IPS-15b (cell line): ENCODE results near the gene PLEKHA6.

Source experiments
- H3K27me3 ChIP-seq: one replicate; pipeline ENCODE4 v1.6.1; 2013; ENCODE audit warnings: low read length; ENCODE audit not compliant: control insufficient read depth, insufficient read depth
- H3K36me3 ChIP-seq: one replicate; pipeline ENCODE4 v1.6.1; 2013; ENCODE audit warnings: low read length; ENCODE audit not compliant: control insufficient read depth, insufficient read depth
- H3K4me1 ChIP-seq: one replicate; pipeline ENCODE4 v1.6.1; 2013; ENCODE audit warnings: mild to moderate bottlenecking, low read length; ENCODE audit not compliant: control insufficient read depth, insufficient read depth
- H3K4me3 ChIP-seq: one replicate; pipeline ENCODE4 v1.5.1; 2013; ENCODE audit warnings: low read depth, low read length
- H3K9ac ChIP-seq: one replicate; pipeline ENCODE4 v1.6.1; 2013; ENCODE audit warnings: low read depth, mild to moderate bottlenecking, low read length
- H3K9me3 ChIP-seq: one replicate; pipeline ENCODE4 v1.6.1; 2013; ENCODE audit warnings: mild to moderate bottlenecking, low read length; ENCODE audit not compliant: control insufficient read depth, insufficient read depth

The PLEKHA6 gene

DNA sequence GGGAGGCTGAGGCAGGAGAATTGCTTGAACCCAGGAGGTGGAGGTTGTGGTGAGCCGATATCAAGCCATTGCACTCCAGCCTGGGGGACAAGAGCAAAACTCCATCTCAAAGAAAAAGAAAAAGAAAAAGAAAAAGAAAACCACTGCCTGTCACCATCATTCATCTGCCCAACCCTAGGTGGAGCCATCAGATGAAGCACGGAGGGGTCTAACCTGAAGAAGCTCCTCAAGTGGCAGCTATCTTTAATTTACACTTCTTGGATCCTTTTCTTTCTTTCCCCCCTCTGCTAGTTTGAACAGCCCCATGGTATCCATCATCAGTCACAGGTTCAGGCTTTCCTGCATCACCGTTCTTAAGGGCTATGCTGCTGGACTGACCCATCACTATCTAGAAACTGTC, 57.0 kb downstream of the PLEKHA6 start:
- Histone ChIP-seq H3K27me3 (peaks cover 15% of the 10 kb centered on the region), H3K4me1 (peaks cover 44% of the 10 kb centered on the region), H3K9ac (no peak overlapping the region), H3K9me3 (no peaks in the 10 kb centered on the region), H3K4me3 (no peak overlapping the region), H3K36me3 (no peaks in the 10 kb centered on the region)

DNA sequence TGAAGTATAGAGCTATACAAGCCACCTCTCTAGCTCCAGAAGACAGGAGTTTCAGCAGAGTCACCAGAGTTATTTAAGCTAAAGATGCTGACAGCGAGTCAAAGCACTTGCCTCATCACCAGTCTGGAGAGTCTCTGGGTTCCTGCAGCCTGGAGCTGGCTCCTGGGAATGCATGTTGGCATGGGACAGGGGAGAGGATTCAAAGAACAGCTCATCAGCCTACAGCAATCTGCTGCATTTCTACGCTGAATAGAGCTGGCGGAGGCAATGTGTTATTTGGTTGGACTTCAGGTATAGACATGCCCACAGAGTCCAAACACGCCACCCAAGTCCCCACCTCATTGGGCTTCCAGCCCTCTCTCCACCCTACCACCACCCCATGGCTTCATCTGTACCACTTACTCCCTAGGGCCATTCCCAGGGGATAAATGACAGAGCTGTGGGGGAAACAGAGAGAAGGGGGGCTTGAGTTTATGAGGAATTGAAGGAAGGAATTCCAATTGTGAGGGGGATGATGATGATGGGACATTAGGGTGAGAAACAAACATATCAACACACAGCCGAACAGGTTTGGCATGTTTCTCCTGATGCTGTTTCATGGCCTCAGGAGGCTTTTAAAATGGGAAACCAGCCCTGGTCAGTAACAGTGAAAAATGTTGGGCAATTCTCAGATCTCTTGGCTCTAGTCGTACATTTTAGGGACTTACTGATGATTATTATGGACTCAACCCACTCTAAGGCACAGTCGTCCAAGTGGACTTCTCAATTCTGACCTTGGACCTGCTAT, 58.4 kb downstream of the PLEKHA6 start:
- Histone ChIP-seq H3K9ac (no peak overlapping the region), H3K9me3 (no peaks in the 10 kb centered on the region), H3K4me3 (no peak overlapping the region), H3K4me1 (peaks cover 31% of the 10 kb centered on the region), H3K36me3 (no peaks in the 10 kb centered on the region), H3K27me3 (peaks cover 6% of the 10 kb centered on the region)

DNA sequence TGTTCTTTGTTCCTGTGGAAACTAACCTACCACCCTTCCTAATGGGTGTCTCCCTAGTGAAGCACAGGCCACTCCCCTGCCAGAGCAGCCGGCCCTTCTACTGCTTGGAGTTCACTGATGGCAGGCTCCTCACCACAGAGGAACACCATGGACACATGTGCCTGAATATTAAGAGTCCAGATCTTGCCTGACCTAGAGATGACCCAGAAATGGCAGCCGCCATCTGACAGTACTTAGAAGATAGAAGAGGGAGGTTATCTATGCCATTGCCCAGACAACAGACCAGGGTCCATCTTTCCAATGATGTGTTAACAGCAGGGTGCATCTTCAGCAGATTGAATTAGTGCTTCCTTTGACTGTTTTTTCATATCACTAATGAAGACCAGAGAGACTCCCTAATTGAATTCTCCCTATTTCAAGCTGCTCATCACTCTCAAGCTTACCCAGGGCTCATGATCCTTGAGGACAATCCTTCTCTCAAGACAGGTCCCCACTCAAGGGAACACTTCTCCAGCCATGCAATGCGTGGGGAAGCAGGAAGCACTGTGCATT, 59.8 kb downstream of the PLEKHA6 start:
- H3K4me3 ChIP-seq, result no peak overlapping the region
- H3K9me3 ChIP-seq, result no peaks in the 10 kb centered on the region
- no peaks in the 10 kb centered on the region for H3K36me3 ChIP-seq
- peaks cover 18% of the 10 kb centered on the region for H3K4me1 ChIP-seq
- H3K27me3 ChIP-seq, result peaks cover 6% of the 10 kb centered on the region
- no peak overlapping the region for H3K9ac ChIP-seq

DNA sequence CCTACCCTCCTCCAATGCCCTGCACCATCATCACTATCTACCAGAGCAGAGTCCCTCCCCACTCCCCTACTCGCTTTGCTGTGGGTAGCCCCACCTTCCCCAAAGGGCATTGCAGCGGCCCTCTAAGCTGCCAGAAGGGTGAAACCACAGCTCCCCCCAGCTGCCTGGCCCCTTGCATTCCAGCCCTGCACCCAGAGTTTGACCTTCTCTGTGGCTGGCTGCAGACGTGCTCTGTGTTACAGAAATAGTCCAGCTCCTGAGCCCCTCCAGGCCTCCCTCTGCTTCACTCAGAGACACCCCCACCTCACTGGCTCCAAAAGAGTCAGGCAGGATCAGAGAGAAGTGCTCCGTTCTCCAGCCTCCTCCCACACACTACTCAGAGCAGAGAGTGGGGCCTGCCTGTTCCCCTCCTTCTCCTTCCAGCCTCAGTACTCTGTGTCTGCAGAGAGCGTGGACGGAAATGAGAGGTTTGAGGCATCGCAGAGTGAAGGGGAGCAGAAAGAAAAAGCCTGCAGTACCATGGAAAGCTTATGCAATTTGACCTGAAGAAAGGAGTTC, 63.2 kb downstream of the PLEKHA6 start:
- Histone ChIP-seq H3K36me3 (no peaks in the 10 kb centered on the region), H3K4me3 (no peak overlapping the region), H3K9ac (no peak overlapping the region), H3K27me3 (peaks cover 2% of the 10 kb centered on the region), H3K9me3 (no peaks in the 10 kb centered on the region), H3K4me1 (no peaks in the 10 kb centered on the region)

- H3K9me3 ChIP-seq, result no peaks in the 10 kb centered on the region
- no peaks in the 10 kb centered on the region for H3K27me3 ChIP-seq
- H3K4me1 ChIP-seq, result no peaks in the 10 kb centered on the region
- no peak overlapping the region for H3K9ac ChIP-seq
- H3K36me3 ChIP-seq, result no peaks in the 10 kb centered on the region
- no peak overlapping the region for H3K4me3 ChIP-seq
These were observed 64.1 kb downstream of the PLEKHA6 start for GRCh38 chr1:204295671-204296070.

- Histone ChIP-seq H3K36me3 (no peaks in the 10 kb centered on the region), H3K27me3 (no peaks in the 10 kb centered on the region), H3K9me3 (no peaks in the 10 kb centered on the region), H3K4me3 (no peak overlapping the region), H3K4me1 (no peaks in the 10 kb centered on the region), H3K9ac (no peak overlapping the region)
These were observed 65.4 kb downstream of the PLEKHA6 start for GRCh38 chr1:204294357-204294756.

GRCh38 chr1:204293605-204294337, 66.0 kb downstream of the PLEKHA6 start:
- Histone ChIP-seq H3K9me3 (no peaks in the 10 kb centered on the region), H3K9ac (no peak overlapping the region), H3K4me1 (peaks cover 5% of the 10 kb centered on the region), H3K27me3 (no peaks in the 10 kb centered on the region), H3K36me3 (no peaks in the 10 kb centered on the region), H3K4me3 (no peak overlapping the region)

DNA sequence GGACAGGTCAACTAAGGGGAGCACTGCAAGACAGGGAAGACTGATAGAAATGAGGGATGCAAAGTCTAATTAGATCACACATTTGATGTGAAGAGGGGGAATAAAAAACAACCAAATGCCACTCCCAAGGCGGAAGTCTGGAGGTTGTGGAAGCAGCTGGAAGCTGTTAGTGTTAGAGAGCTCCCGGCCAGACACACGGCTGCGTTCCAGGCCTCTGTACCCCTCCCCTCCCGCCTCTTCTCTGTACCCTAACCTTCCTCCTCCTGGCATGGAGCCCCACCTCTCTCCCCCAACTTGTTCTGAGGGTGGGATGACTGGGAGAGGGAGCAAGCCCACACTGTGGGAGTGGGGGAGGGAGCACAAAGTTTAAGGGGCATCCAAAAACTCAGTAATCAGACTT, 67.0 kb downstream of the PLEKHA6 start:
- Histone ChIP-seq H3K4me1 (peaks cover 12% of the 10 kb centered on the region), H3K9ac (no peak overlapping the region), H3K9me3 (no peaks in the 10 kb centered on the region)

GRCh38 chr1:204289280-204289679, 70.4 kb downstream of the PLEKHA6 start:
- Histone ChIP-seq H3K36me3 (no peaks in the 10 kb centered on the region), H3K4me3 (no peak overlapping the region), H3K4me1 (peaks cover 20% of the 10 kb centered on the region), H3K9ac (no peak overlapping the region), H3K27me3 (no peaks in the 10 kb centered on the region), H3K9me3 (no peaks in the 10 kb centered on the region)

More for the DNA sequence above, 67.0 kb downstream of the PLEKHA6 start:
- Histone ChIP-seq H3K27me3 (no peaks in the 10 kb centered on the region), H3K4me3 (no peak overlapping the region), H3K36me3 (no peaks in the 10 kb centered on the region)

DNA sequence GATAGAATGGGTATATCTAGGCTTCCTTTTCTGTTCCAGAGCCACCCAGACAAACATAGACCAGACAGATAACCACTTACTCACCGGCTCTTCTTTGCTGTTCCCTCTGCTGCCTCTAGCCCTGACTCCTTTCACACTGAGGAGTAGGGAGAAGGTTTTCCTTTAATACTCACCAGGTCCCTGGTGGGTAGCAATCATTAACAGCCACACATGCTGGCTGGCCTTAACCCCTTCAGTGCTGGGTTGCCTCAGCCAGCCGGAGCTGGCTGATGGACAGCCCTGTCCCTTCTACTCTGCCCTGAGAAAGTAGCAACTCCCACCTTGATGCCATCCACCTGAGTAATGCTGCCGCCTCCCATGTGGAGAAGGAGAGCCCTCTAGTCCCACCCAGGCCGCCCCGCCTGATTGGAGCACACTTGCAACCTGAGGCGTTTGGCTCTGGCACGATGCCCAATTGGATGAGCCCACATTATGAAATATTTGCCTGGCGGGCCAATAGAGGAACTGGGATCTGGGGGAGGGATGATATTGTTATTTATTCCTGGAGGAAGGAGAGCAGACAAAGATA, 71.6 kb downstream of the PLEKHA6 start:
- no peaks in the 10 kb centered on the region for H3K36me3 ChIP-seq
- no peaks in the 10 kb centered on the region for H3K27me3 ChIP-seq
- no peak overlapping the region for H3K9ac ChIP-seq
- no peaks in the 10 kb centered on the region for H3K9me3 ChIP-seq
- peak overlapping the region; percentile 1 for H3K4me3 ChIP-seq
- peaks cover 22% of the 10 kb centered on the region for H3K4me1 ChIP-seq

- peak overlapping the region; percentile 6 for H3K4me3 ChIP-seq
- no peaks in the 10 kb centered on the region for H3K27me3 ChIP-seq
- H3K9me3 ChIP-seq, result no peaks in the 10 kb centered on the region
- no peak overlapping the region for H3K9ac ChIP-seq
- H3K36me3 ChIP-seq, result no peaks in the 10 kb centered on the region
- peaks cover 22% of the 10 kb centered on the region for H3K4me1 ChIP-seq
These were observed 72.2 kb downstream of the PLEKHA6 start for GRCh38 chr1:204287466-204287891.
